CD4-positive, CD25-positive, alpha-beta regulatory T cell (primary cell): ENCODE measurements around the gene NFYA. TPM values are rescaled to one million over a fixed set of nuclear protein-coding genes. Genes with fewer than 3 reads are reported as not detected.

Experiments
- ATAC-seq, 2 donors: fragments of 150-1000 bp; cut with Tn5 transposase; one replicate each; pipeline ENCODE4 v1.10.0; 2021; ENCODE audit warnings: low read depth in 2 of 2, moderate number of reproducible peaks in 2 of 2, moderate library complexity in 1 of 2
- DNase-seq, 3 donors: peaks; one replicate each; pipeline versions ENCODE4 v3.0.0 to v3.0.0-alpha.2; 2012 to 2022; ENCODE audit warnings: mixed read lengths in 1 of 3
- H3K27ac ChIP-seq: one replicate; pipeline ENCODE4 v1.7.0; 2013; ENCODE audit warnings: mild to moderate bottlenecking, low read length; ENCODE audit not compliant: insufficient read depth, poor library complexity, severe bottlenecking
- H3K27me3 ChIP-seq: one replicate; pipeline ENCODE4 v1.7.0; 2013; ENCODE audit warnings: low read length; ENCODE audit not compliant: control insufficient read depth, insufficient read depth
- H3K36me3 ChIP-seq: one replicate; pipeline ENCODE4 v1.7.0; 2013; ENCODE audit warnings: mild to moderate bottlenecking, low read length, moderate library complexity; ENCODE audit not compliant: control insufficient read depth, insufficient read depth
- H3K4me1 ChIP-seq: 2 replicates; pipeline ENCODE4 v1.7.0; 2013; ENCODE audit warnings: mild to moderate bottlenecking, low read length; ENCODE audit not compliant: insufficient read depth, control insufficient read depth, poor library complexity, severe bottlenecking
- H3K4me3 ChIP-seq: one replicate; pipeline ENCODE4 v1.7.0; 2013; ENCODE audit warnings: low read depth, mild to moderate bottlenecking, low read length, moderate library complexity
- H3K9me3 ChIP-seq, 2 experiments: 1 replicate in 1 of 2; 2 replicates in 1 of 2; pipeline ENCODE4 v1.7.0; 2013; ENCODE audit warnings: low read length in 2 of 2, mild to moderate bottlenecking in 1 of 2, moderate library complexity in 1 of 2; ENCODE audit not compliant: control insufficient read depth in 2 of 2
- H3K27ac Mint-ChIP-seq, 3 donors: one replicate each; pipeline ENCODE4 v1.8.0; 2020 to 2022; ENCODE audit warnings: mild to moderate bottlenecking in 3 of 3, mixed read lengths in 3 of 3, moderate library complexity in 2 of 3
- H3K27me3 Mint-ChIP-seq: one replicate; pipeline ENCODE4 v1.8.0; 2022; ENCODE audit warnings: mild to moderate bottlenecking, mixed read lengths
- H3K36me3 Mint-ChIP-seq: one replicate; pipeline ENCODE4 v1.8.0; 2020; ENCODE audit warnings: mixed read lengths
- H3K4me1 Mint-ChIP-seq, 4 donors: one replicate each; pipeline ENCODE4 v1.8.0; 2020 to 2022; ENCODE audit warnings: mixed read lengths in 4 of 4, mild to moderate bottlenecking in 1 of 4
- H3K4me3 Mint-ChIP-seq, 4 donors: one replicate each; pipeline ENCODE4 v1.8.0; 2020 to 2022; ENCODE audit warnings: mild to moderate bottlenecking in 4 of 4, mixed read lengths in 4 of 4, moderate library complexity in 3 of 4
- H3K9me3 Mint-ChIP-seq, 7 donors: one replicate each; pipeline ENCODE4 v1.8.0; 2020 to 2022; ENCODE audit warnings: mixed read lengths in 7 of 7, mild to moderate bottlenecking in 3 of 7, moderate library complexity in 2 of 7
- polyA plus RNA-seq, 4 donors: library from polyadenylated mRNA; unstranded; fragments of 300-500 nt; fragmentation: Illumina TruSeq; gene quantifications; one replicate each; pipeline ENCODE4 v1.2.3, GENCODE V29; 2021
- total RNA-seq: library from RNA; stranded (reverse); gene quantifications from one replicate; pipeline ENCODE4 v1.2.3, GENCODE V29; 2022

The NFYA gene
- total and polyA plus RNA-seq, 5 donors from 2014 or later = 15.9 to 37.9 (median 22.5) TPM

DNA sequence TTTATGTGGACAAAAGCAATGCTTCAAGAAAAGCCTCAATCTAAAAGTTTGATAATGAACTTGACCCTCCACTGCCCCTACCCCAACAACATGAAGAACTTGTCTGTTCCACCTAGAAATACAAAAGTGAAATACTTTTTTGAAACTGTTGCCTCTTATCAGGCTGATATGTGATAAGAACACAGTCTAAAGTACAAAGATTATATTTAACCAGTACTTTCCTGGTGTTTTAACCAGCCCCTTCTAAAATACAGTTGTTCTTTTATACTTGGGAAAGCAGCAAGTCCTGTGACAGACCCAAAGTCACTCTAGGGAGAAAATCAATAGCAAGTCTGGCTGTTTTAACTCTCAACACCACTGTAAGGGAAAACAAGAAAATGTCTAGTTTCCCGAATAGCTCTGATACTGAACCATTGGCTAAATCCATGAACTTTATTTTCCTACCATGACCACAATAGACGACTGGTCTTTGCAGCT lies 7.2 kb upstream of the NFYA start:
- H3K27ac Mint-ChIP-seq = no peak overlapping the region
- DNase-seq = no peak
- no peaks in the 10 kb centered on the region for H3K27me3 ChIP-seq
- no peak overlapping the region for H3K4me3 ChIP-seq
- H3K36me3 Mint-ChIP-seq = peaks cover 48% of the 10 kb centered on the region
- H3K4me1 ChIP-seq = no peaks in the 10 kb centered on the region
- no peaks in the 10 kb centered on the region for H3K27me3 Mint-ChIP-seq
- no peaks in the 10 kb centered on the region for H3K9me3 Mint-ChIP-seq
- ATAC-seq = no peak
- no peak overlapping the region for H3K4me3 Mint-ChIP-seq
- H3K4me1 Mint-ChIP-seq = peaks cover 7 to 19% (median 15%) of the 10 kb centered on the region in 4 donors
- H3K36me3 ChIP-seq = peaks cover 69% of the 10 kb centered on the region
- H3K9me3 ChIP-seq = no peaks in the 10 kb centered on the region
- no peak overlapping the region for H3K27ac ChIP-seq

- DNase-seq (peak; percentile 52 to 80 (median 55)), ATAC-seq (no peak)
- Histone ChIP-seq H3K9me3 (no peaks in the 10 kb centered on the region), H3K27ac (no peak overlapping the region), H3K36me3 (peaks cover 60% of the 10 kb centered on the region), H3K27me3 (no peaks in the 10 kb centered on the region), H3K4me3 (no peak overlapping the region), H3K4me1 (peaks cover 8% of the 10 kb centered on the region)
- Mint-ChIP-seq H3K4me3 (peak overlapping the region in 2 of 4 donors; percentile 4 to 55), H3K4me1 (peaks cover 11 to 30% (median 24%) of the 10 kb centered on the region in 4 donors), H3K27ac (peak overlapping the region; percentile 34 to 53 (median 41)), H3K27me3 (no peaks in the 10 kb centered on the region), H3K36me3 (peaks cover 35% of the 10 kb centered on the region), H3K9me3 (no peaks in the 10 kb centered on the region)
Observed at GRCh38 chr6:41066867-41067304, 5.9 kb upstream of the NFYA start.

- Mint-ChIP-seq H3K4me3 (peak overlapping the region; percentile 96 to 99 (median 98)), H3K27ac (peak overlapping the region; percentile 92 to 98 (median 97)), H3K9me3 (no peaks in the 10 kb centered on the region), H3K36me3 (peaks cover 12% of the 10 kb centered on the region), H3K27me3 (peaks cover 6% of the 10 kb centered on the region), H3K4me1 (peaks cover 24 to 53% (median 45%) of the 10 kb centered on the region in 4 donors)
- Histone ChIP-seq H3K4me1 (peaks cover 30% of the 10 kb centered on the region), H3K4me3 (peak overlapping the region; percentile 93), H3K27me3 (no peaks in the 10 kb centered on the region), H3K27ac (peak overlapping the region; percentile 97), H3K36me3 (peaks cover 22% of the 10 kb centered on the region), H3K9me3 (no peaks in the 10 kb centered on the region)
- ATAC-seq = no peak
- DNase-seq = peak in 1 of 3 donors; percentile 87
Observed at GRCh38 chr6:41071501-41071922, 1.3 kb upstream of the NFYA start.

GRCh38 chr6:41071923-41072835 lies 595 bp upstream of the NFYA start, which contains the start of gene OARD1:
Gene OARD1, minus strand, starts transcription at chr6:41072356. Its CDS starts 722 bp downstream, at chr6:41071634.
- ATAC-seq (peak; percentile 78 to 80), DNase-seq (peak; percentile 98 to 100 (median 99))
- Mint-ChIP-seq H3K4me1 (peaks cover 18 to 51% (median 43%) of the 10 kb centered on the region in 4 donors), H3K36me3 (peaks cover 5% of the 10 kb centered on the region), H3K27ac (peak within 1 kb of the TSS; percentile 92 to 98 (median 97)), H3K4me3 (peak within 1 kb of the TSS; percentile 96 to 99 (median 98)), H3K9me3 (no peaks in the 10 kb centered on the region), H3K27me3 (peaks cover 6% of the 10 kb centered on the region)
- Histone ChIP-seq H3K4me3 (peak within 1 kb of the TSS; percentile 93), H3K36me3 (peaks cover 19% of the 10 kb centered on the region), H3K4me1 (peaks cover 30% of the 10 kb centered on the region), H3K27ac (peak within 1 kb of the TSS; percentile 97), H3K27me3 (no peaks in the 10 kb centered on the region), H3K9me3 (no peaks in the 10 kb centered on the region)

- Histone ChIP-seq H3K4me1 (peaks cover 30% of the 10 kb centered on the region), H3K9me3 (no peaks in the 10 kb centered on the region), H3K27ac (peak overlapping the region; percentile 97), H3K27me3 (no peaks in the 10 kb centered on the region), H3K4me3 (peak overlapping the region; percentile 90), H3K36me3 (peaks cover 13% of the 10 kb centered on the region)
- Mint-ChIP-seq H3K27me3 (peaks cover 6% of the 10 kb centered on the region), H3K4me1 (peaks cover 21 to 56% (median 49%) of the 10 kb centered on the region in 4 donors), H3K36me3 (no peaks in the 10 kb centered on the region), H3K4me3 (peak overlapping the region; percentile 90 to 98 (median 96)), H3K9me3 (no peaks in the 10 kb centered on the region), H3K27ac (peak overlapping the region; percentile 92 to 94 (median 94))
- DNase-seq (peak; percentile 78 to 89 (median 80)), ATAC-seq (peak; percentile 3)
Observed at GRCh38 chr6:41073203-41073967, 611 bp downstream of the NFYA start.

DNA sequence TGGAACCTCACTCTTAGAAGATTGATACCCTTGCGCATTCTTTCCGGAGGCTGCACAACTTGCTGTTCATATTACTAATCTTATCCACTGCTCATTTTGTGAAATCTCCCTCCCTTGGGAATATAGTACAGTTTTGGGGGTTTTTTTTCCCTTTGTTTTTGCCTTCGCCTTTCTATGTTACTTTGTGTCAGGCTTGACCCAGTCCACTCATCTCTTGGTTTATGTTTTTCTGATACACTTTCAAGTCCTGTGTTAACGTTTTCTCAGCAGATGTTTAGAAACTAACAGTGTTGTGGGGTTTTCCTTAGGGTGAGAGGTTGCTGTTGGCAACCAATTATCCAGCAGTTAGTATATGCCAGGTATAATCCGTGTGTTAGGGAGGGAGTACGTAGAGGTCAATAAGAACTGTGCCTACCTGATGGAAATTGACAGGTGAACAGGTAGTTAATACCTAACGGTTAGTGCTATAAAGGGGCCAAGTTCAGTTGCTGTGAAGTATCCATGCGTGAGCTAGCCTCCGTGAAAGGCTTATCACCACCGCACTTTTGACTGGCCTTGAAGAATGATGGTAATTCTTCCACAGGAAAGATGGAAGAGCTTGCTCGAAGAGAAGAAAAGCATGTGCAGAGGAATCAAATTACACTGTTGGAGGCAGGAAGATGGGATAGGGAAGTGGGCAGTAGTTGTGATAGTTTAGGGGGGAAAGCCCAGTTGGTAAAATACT lies 1.4 kb downstream of the NFYA start:
- Mint-ChIP-seq H3K4me1 (peaks cover 26 to 61% (median 54%) of the 10 kb centered on the region in 4 donors), H3K36me3 (peaks cover 5% of the 10 kb centered on the region), H3K27ac (peak overlapping the region; percentile 92 to 94 (median 94)), H3K27me3 (peaks cover 6% of the 10 kb centered on the region), H3K4me3 (peak overlapping the region; percentile 90 to 97 (median 94)), H3K9me3 (no peaks in the 10 kb centered on the region)
- Histone ChIP-seq H3K4me1 (peaks cover 30% of the 10 kb centered on the region), H3K27ac (peak overlapping the region; percentile 97), H3K4me3 (peak overlapping the region; percentile 90), H3K36me3 (peaks cover 15% of the 10 kb centered on the region), H3K27me3 (no peaks in the 10 kb centered on the region), H3K9me3 (no peaks in the 10 kb centered on the region)
- DNase-seq (peak in 2 of 3 donors; percentile 17 to 34), ATAC-seq (no peak)
